Measurements from ENCODE around the gene KIF18B. TPM values are rescaled to one million over a fixed set of nuclear protein-coding genes. Genes with fewer than 3 reads are reported as not detected.

The KIF18B gene
- polyA plus RNA-seq, 12 donors, result 5.0 to 17.5 (median 9.3) TPM; not detected in 1

GRCh38 chr17:44906010-44906646 lies 41.4 kb downstream of the KIF18B start:
- DNase-seq, result no peak

GRCh38 chr17:44905006-44906000 lies 42.3 kb downstream of the KIF18B start:
- DNase-seq, result no peak

GRCh38 chr17:44904001-44904984 lies 43.3 kb downstream of the KIF18B start:
- DNase-seq, result no peak

GRCh38 chr17:44903012-44903685 lies 44.4 kb downstream of the KIF18B start:
- no peak for DNase-seq

- DNase-seq, result no peak
These were observed 45.3 kb downstream of the KIF18B start for GRCh38 chr17:44902135-44902760.

GRCh38 chr17:44901411-44901921 lies 46.1 kb downstream of the KIF18B start:
- DNase-seq, result no peak

- peak; percentile 43 for DNase-seq
These were observed 46.7 kb downstream of the KIF18B start for GRCh38 chr17:44900894-44901293.

GRCh38 chr17:44899074-44899782 lies 48.3 kb downstream of the KIF18B start, which contains the start of gene EFTUD2:
EFTUD2 (minus strand) TSS chr17:44899445; CDS start chr17:44894521, 4,924 bp downstream.
- DNase-seq, result peak; percentile 96

GRCh38 chr17:44898768-44899073 lies 48.9 kb downstream of the KIF18B start:
- DNase-seq, result no peak

GRCh38 chr17:44894642-44895041 lies 52.9 kb downstream of the KIF18B start:
- DNase-seq, result no peak

- no peak for DNase-seq
These were observed 55.3 kb downstream of the KIF18B start for GRCh38 chr17:44892250-44892649.

- no peak for DNase-seq
These were observed 58.6 kb downstream of the KIF18B start for GRCh38 chr17:44889003-44889402.

- no peak for DNase-seq
These were observed 59.3 kb downstream of the KIF18B start for GRCh38 chr17:44887971-44888954.

- DNase-seq, result no peak
These were observed 60.6 kb downstream of the KIF18B start for GRCh38 chr17:44887016-44887415.

- DNase-seq, result no peak
These were observed 62.6 kb downstream of the KIF18B start for GRCh38 chr17:44884941-44885340.

- DNase-seq, result no peak
These were observed 66.4 kb downstream of the KIF18B start for GRCh38 chr17:44881145-44881544.

- DNase-seq, result no peak
These were observed 67.5 kb downstream of the KIF18B start for GRCh38 chr17:44880062-44880461.

- no peak for DNase-seq
These were observed 68.2 kb downstream of the KIF18B start for GRCh38 chr17:44879376-44879775.
